HG03520 (cell line): ENCODE results near the gene AZIN2.
"Not testable (repeated sequence)": the region's sequence is repeated elsewhere in the genome, so short reads cannot be mapped to it uniquely, and the experiment has no call there.

Experiments used
- ATAC-seq: cut with Tn5 transposase; IDR thresholded peaks from one replicate; pipeline ENCODE4 v1.9.1; 2021; ENCODE audit warnings: mild to moderate bottlenecking, moderate library complexity; ENCODE audit not compliant: unreplicated experiment

Gene AZIN2

GRCh38 chr1:33056426-33056825, 24.5 kb upstream of the AZIN2 start:
- no peak for ATAC-seq

DNA sequence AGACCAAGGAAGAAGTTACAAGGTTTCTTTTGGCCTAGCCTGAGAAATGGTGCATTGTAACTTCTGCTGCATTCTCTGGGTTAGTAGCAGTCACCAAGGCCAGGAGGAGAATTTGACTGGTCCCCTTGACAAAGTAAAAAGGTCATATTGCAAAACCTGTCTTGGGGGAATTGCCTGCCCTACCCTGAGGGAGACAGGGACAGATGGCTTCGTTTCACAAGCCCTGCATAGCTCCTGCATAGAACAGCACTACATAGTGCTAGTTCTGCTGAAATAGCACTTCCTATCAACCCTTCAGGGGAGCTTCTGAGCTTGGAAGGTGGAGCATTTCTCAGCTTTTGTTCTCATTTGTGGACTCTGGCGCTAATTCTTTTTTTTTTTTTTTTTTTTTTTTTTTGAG, 23.9 kb upstream of the AZIN2 start:
- no peak for ATAC-seq

- no peak for ATAC-seq
Observed at GRCh38 chr1:33060579-33061083, 20.3 kb upstream of the AZIN2 start.

GRCh38 chr1:33061834-33062233, 19.1 kb upstream of the AZIN2 start:
- no peak for ATAC-seq

- ATAC-seq: not testable (repeated sequence)
Observed at GRCh38 chr1:33064284-33064683, 16.7 kb upstream of the AZIN2 start.

- ATAC-seq: no peak
Observed at GRCh38 chr1:33065301-33065700, 15.7 kb upstream of the AZIN2 start.

- not testable (repeated sequence) for ATAC-seq
Observed at GRCh38 chr1:33066477-33066876, 14.5 kb upstream of the AZIN2 start.

- ATAC-seq: not testable (repeated sequence)
Observed at GRCh38 chr1:33068108-33068507, 12.8 kb upstream of the AZIN2 start.

DNA sequence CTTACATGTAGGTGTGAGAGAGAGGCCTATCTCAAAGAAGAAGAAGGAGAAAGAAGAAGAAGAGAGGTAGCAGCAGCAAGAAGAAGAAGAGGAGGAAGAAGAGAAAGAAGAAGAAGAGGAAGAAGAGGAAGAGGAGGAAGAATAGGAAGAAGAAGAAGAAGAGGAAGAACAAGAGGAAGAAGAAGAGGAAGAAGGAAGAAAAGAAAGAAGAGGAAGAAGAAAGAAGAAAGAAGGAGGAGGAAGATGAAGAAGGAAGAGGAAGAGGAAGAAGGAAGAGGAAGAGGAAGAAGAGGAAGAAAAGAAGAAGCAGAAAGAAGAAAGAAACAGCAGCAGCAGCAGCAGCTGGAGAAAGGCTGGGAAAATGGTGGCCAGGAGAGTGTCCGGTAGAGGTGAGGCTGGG, 10.3 kb upstream of the AZIN2 start:
- no peak for ATAC-seq

DNA sequence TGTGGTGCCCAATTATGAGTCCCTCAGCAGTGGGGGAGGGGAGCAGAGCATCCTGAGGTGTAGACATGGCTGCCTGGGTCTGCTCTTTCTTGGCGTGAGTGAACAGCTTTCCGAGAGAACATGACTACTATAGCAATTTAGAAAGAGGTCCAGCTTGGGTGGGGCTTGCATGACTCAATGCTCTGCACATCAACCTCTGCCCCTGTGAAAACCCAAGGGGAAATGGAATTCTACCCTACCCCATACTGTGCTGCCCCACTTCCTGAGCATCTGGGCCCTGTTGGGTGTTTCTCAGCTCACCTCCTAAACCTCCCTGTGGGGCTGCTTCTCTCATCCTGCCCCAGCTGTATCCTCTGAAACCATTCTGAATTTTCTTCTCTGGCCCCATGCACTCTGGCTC, 8.2 kb upstream of the AZIN2 start:
- ATAC-seq: no peak

- no peak for ATAC-seq
Observed at GRCh38 chr1:33074193-33074945, 6.6 kb upstream of the AZIN2 start.

DNA sequence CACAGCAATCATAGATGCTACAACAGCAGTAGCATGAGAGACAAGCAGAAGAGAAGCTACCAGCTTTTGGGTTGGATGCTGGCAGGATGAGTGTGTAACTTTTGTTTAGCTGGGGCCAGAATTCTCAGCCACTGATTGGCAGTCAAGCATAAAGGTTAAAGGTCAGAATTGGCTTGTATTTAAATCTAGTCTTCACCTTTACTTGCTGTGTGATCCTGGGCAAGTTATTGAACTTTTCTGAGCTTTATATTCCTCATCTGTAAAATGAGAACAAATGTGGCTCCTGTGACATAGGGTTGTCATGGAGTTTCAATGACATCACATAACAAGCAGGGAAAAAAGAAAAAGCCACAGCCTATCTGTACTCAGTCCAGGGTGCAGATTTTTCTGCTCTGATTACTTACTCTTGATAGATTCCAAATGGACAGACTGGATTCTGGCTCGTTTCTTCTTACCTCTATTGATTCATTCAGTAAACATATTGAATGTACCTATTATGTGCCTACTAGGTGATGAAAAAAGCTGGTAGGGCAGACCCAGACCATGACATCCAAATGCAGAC, 2.8 kb upstream of the AZIN2 start:
- ATAC-seq: no peak

DNA sequence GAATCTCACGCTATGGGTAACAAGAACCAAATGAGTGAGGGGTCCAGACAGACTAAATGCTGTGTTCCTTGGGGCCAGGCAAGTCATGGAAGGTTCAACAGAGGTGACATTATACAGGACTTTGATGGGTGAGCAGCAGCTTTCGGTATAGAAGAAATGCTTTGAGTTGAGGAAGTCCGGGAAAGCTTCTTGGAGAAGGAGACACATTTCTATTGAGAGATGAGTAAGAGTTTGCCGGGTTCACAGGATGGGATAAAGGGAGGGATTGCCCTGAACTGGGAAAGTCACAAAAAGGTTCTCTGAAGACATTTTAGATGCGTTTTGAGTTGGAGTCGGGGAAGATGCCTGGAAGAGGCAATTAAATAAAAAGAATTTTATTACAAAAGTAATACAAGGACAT, 580 bp upstream of the AZIN2 start:
- no peak for ATAC-seq

GRCh38 chr1:33081554-33082305, 777 bp downstream of the AZIN2 start:
- no peak for ATAC-seq

GRCh38 chr1:33082575-33083108, 1.7 kb downstream of the AZIN2 start:
- no peak for ATAC-seq

GRCh38 chr1:33085332-33085731, 4.4 kb downstream of the AZIN2 start:
- no peak for ATAC-seq

- no peak for ATAC-seq
Observed at GRCh38 chr1:33086384-33086850, 5.5 kb downstream of the AZIN2 start.

GRCh38 chr1:33087677-33088076, 6.7 kb downstream of the AZIN2 start:
- no peak for ATAC-seq

DNA sequence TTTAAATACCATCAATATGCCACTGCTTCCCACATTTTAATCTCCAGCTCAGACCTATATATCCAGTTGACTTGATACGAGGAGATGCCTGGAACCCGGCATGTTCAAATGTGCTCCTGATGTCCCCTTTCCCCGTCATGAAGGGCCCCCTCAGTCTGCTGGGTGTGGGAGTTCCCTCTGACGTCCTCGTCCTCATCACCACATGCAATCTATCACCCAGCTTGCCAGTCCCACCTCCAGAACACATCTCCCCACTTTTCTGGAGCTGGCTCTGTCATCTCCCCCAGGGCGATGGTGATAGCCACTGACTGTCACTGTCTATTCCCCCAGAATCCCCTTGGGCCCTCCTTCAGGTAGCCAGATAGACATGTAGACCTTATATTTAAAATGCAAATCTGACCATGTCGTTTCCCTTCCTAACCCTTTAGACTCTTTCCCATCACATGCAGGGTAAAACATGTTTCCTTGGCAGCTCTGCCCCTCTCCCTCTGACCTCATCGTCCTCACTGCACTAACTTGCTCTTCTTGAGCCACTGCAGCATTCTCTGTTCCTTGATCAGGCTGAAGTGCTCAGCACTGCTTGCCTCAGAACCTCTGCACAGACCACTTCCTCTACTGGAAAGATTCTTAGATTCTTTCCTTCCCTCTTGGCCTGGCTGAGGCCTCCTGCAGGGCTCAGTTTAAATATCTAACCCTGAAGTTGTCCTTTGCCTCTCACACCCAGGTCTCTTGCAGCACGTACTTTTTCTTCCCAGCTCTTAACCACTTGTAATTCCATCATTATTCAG, 7.4 kb downstream of the AZIN2 start:
- ATAC-seq: no peak

DNA sequence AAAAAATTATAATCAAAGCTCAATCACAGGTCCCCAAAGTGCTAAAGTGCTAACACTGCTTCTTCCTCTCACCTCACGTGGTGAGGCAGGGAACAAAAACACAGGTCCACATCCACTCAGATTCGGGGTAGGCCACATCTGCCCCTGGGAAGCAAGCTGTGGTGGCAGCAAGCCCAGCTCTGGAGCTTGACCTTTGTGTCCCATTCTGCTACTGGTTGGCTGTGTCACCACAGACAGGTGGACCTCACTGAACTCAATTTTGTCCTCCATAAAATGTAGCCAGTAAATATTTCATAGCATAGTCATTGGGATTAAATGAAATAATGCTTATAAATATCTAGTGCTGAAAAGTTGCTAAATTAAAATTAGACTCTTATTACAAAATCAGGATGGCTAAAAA, 8.5 kb downstream of the AZIN2 start:
- ATAC-seq: no peak

GRCh38 chr1:33092438-33092837, 11.5 kb downstream of the AZIN2 start:
- no peak for ATAC-seq
